K562 treated with DMSO at 1 percent for 48 hours (cell line): ENCODE measurements around the gene CDH2. TPM values are rescaled to one million over a fixed set of nuclear protein-coding genes. Genes with fewer than 3 reads are reported as not detected.

ENCODE experiments used
- total RNA-seq: library from RNA; unstranded; fragments of 300-600 nt; gene quantifications from 2 replicates; pipeline ENCODE4 v1.2.3, GENCODE V29; 2022; ENCODE audit warnings: low replicate concordance; ENCODE audit errors: extremely low read depth

Gene CDH2
- not detected in 2 replicates for total RNA-seq

GRCh38 chr18:28176948-28177827, at the start of gene CDH2:
TSS of gene CDH2 (minus strand) at chr18:28177130. CDS start at chr18:28177022, 108 bp downstream.

